Astrocyte of the spinal cord (primary cell): ENCODE results near the gene C12orf42.
"Not testable (repeated sequence)": the region's sequence is repeated elsewhere in the genome, so short reads cannot be mapped to it uniquely, and the experiment has no call there.

ENCODE experiments used
- DNase-seq: peaks from one replicate; pipeline ENCODE4 v3.0.0; 2011; ENCODE audit warnings: low read depth, low spot score
- H3K4me3 ChIP-seq: 2 replicates; pipeline ENCODE4 v1.5.1; 2011; ENCODE audit warnings: low read depth, mild to moderate bottlenecking, low read length, moderate library complexity
- in situ Hi-C: cut with HindIII; loops from 2 replicates; pipeline ENCODE4 v1.10.0; 2017; ENCODE audit warnings: low sequenced_read_pairs
- TF ChIP-seq, protein P1 (sequence below): IDR thresholded peaks from 2 replicates; pipeline ENCODE4 v1.5.1; 2012; ENCODE audit warnings: low read depth, mild to moderate bottlenecking, low read length, inconsistent platforms

The C12orf42 gene

DNA sequence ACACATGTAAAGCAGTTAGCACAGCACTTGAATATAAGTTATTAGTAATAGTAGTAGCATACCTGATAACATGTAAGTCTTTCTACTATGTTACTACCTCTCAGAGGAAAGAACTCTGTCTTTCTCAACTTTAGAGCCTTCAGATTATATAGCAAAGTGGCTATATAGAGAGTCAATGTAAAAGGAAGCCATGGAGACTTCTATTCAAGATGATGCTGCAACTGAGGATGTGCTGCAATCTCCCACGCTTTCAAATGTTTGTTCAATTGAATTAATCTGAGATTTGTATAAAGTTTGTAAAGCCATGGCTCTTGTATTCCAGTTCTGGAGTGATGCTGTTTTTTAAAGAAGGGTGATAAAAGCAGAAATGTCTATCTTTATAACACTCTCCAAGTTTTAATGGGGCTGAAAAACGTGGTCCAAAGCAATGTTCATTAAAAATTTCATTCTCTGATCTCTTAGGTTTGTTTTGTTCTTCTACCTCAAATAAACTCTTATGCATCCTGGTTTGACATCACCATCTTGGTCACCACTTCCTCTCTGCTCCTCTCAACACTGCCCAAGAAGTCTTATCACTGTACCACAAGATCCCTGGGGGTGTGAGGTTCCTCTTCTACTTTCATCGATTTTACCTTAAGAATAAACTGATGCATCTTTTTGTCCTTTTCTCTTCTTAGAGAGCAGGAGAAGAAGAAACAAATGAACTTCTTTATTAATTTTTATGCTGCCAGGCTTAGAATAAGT lies 40.6 kb downstream of the C12orf42 start:
- no peak for DNase-seq
- in situ Hi-C loops, result no loop called here
- TF ChIP-seq, protein P1, sequence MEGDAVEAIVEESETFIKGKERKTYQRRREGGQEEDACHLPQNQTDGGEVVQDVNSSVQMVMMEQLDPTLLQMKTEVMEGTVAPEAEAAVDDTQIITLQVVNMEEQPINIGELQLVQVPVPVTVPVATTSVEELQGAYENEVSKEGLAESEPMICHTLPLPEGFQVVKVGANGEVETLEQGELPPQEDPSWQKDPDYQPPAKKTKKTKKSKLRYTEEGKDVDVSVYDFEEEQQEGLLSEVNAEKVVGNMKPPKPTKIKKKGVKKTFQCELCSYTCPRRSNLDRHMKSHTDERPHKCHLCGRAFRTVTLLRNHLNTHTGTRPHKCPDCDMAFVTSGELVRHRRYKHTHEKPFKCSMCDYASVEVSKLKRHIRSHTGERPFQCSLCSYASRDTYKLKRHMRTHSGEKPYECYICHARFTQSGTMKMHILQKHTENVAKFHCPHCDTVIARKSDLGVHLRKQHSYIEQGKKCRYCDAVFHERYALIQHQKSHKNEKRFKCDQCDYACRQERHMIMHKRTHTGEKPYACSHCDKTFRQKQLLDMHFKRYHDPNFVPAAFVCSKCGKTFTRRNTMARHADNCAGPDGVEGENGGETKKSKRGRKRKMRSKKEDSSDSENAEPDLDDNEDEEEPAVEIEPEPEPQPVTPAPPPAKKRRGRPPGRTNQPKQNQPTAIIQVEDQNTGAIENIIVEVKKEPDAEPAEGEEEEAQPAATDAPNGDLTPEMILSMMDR, result no peak
- no peak overlapping the region for H3K4me3 ChIP-seq

DNA sequence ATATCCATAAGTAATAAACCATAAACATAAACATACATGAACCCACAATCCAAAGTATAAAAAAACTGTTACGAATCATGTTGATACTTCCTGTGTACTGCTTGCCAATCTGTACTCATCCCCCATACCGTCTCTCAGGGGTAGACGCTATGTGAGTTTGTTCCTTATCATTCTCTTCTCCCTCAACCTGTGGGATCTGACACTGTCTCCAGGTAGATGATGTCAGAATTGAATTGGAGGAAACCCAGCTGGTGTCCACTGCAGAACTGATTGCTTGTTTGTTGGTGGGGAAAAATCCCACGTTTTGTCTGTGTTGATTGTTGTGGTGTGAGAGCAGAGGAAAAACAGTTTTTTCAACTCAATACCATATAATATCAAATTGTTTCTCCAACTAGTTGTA lies 50.8 kb downstream of the C12orf42 start:
- no peak for DNase-seq
- TF ChIP-seq, protein P1, result no peak
- no peak overlapping the region for H3K4me3 ChIP-seq
- in situ Hi-C loops, result no loop called here

DNA sequence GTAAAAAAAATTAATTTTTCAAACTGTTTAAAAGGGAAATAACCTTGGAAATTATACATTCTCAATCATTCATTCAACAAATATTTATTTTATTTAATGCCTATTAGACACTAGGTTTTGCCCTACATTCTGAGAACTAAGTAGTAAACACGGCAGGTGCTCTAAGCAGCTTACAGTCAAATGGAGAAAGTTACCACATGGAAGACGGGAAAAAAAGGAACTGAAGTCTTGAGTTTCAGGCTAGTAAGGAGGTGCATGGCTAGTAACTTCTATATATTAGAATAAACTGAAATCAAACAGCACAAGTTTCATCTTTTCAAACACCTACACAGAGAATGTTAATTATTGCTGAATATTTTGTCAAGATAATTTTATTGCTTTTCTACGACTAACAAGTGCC lies 52.9 kb downstream of the C12orf42 start:
- TF ChIP-seq, protein P1, result no peak
- in situ Hi-C loops, result no loop called here
- no peak overlapping the region for H3K4me3 ChIP-seq
- no peak for DNase-seq

DNA sequence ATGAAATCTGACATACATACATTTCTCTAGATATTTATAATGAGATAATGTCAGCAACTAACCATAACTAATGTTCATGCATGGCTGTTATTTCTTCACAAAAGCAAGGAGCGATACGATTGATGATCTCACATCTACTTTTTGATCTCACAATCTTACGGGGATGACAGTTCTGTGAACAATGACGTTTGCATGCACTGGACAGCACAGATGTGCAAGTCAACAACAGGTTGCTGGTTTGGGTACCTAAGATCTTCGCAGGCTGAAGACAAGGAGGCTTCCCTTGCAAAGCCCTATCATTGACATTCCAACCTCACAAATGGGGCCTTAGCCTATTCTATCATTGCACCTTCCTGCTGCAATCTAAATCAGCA lies 53.6 kb downstream of the C12orf42 start:
- TF ChIP-seq, protein P1, result no peak
- in situ Hi-C loops, result no loop called here
- no peak for DNase-seq
- no peak overlapping the region for H3K4me3 ChIP-seq

DNA sequence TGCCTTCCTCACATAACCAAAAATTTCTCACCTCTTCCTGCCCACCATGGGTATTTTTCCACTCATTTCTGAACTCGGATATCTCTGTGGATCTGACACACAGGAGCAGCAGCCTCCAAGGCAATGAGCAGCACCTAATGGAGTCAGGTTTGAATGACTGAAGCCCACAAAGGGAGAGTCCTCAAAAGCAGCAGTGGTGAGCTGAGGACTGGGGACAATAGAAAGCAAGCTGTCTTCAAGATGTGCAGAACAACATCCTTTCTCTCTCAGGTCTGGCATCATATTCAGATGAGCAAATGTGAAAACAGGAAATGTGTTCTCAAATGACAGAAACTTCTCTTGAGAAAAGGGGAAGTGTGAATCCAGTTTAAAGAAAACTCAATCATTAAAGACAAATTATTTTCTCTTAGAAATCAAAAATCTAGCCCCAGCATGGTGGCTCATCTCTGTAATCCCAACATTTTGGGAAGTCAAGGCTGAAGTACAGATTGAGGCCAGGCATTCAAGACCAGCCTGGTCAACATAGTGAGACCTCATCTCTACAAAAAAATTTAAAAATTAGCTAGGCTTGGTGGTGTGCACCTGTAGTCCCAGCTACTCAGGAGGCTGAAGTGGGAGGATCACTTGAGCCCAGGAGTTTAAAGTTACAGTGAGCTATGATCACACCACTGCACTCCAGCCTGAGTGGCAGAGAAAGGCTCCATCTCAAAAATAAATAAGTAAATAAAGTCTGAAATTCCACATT lies 54.2 kb downstream of the C12orf42 start:
- no peak for DNase-seq
- in situ Hi-C loops, result no loop called here
- TF ChIP-seq, protein P1, result no peak
- H3K4me3 ChIP-seq, result no peak overlapping the region

DNA sequence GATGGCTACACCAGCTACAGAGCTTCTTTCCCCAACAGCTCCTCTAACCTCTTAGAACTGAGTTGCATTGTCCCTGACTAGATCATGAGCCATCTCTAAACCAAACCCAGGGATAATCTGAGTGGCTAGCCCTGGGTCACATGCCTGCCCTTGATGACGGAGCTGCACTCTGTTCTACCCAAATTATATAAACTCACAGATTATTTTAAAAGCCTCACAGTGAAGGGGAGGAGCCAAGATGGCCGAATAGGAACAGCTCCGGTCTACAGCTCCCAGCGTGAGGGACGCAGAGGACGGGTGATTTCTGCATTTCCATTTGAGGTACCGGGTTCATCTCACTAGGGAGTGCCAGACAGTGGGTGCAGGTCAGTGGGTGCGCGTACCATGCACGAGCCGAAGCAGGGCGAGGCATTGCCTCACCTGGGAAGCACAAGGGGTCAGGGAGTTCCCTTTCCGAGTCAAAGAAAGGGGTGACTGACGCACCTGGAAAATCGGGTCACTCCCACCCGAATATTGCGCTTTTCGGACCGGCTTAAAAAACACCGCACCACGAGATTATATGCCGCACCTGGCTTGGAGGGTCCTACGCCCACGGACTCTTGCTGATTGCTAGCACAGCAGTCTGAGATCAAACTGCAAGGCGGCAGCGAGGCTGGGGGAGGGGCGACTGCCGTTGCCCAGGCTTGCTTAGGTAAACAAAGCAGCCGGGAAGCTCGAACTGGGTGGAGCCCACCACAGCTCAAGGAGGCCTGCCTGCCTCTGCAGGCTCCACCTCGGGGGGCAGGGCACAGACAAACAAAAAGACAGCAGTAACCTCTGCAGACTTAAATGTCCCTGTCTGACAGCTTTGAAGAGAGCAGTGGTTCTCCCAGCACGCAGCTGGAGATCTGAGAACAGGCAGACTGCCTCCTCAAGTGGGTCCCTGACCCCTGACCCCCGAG lies 61.3 kb downstream of the C12orf42 start:
- in situ Hi-C loops, DNase-seq, H3K4me3 ChIP-seq: not testable (repeated sequence)

DNA sequence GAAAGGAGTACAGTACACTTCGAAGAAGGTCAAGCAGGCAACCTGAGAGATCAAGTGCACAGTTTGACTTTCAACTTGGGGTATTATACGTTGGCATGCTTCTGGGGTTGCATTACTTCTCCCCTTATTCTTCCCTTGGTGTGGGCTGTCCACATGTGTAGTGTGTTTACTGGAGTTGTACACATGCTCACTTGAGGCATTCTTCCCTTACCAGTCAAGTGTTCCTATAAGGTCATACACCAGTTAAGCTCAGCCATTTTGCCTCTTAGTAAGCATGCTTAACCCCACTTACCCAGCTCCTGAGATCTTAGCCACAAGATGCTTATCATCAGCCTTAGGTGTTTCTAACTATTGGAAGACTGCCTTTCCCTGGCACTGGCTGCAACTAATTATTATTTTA lies 63.8 kb downstream of the C12orf42 start:
- TF ChIP-seq, protein P1, result no peak
- no peak for DNase-seq
- in situ Hi-C loops, result no loop called here
- no peak overlapping the region for H3K4me3 ChIP-seq
